ENCODE results near the gene SERINC1.

Gene SERINC1

DNA sequence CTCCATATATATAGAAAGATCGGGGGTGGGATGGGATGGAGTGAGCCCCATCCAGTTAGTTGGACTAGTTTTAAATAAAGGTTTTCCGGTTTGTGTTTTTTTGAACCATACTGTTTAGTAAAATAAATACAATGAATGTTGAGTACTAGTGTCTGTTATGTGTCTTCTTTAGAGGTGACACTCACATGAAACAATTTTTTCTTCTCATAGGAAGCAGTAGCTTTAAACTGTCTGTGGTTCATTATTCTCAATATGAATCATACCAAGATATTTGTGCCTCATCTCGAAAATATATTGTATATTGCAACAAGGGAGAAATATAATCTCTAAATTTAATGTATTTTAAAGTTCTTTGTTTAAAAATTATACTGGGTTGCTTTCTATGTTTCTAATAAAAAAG is 38.8 kb downstream of the SERINC1 start:
- no peak for DNase-seq (ENCODE audit: low read depth)

DNA sequence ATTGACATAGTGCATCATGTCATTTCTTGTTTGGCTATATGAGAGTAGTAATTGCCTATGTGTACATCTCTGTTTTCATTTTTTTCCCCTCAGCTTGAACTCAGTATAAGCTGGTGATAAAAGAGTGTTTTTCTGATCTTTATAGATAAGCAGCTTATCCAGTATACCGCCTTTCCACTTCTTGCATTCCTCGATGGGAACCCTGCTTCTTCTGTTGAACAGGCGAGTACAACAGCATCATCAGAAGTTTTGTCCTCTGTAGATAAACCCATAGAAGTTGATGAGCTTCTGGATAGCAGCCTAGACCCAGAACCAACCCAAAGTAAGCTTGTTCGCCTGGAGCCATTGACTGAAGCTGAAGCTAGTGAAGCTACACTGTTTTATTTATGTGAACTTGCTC is 39.8 kb downstream of the SERINC1 start:
- DNase-seq (ENCODE audit: low read depth): no peak

DNA sequence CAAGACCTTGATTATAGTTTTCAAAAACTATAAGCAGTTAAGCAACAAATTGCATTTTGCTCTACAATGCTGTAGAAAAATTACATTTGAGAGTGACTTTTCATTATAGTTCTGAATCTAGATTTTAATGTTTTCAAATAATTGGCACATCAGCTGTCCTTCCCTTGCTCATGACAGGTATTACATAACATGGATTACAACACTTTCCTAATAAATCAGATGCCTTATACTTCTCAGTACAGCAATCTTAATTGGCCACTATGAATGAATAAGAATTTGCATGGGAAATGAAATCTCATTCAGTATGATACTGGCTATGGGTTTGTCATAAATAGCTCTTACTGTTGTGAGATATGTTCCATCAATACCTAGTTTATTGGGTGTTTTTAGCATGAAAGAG is 42.3 kb downstream of the SERINC1 start:
- no peak for DNase-seq (ENCODE audit: low read depth)

DNA sequence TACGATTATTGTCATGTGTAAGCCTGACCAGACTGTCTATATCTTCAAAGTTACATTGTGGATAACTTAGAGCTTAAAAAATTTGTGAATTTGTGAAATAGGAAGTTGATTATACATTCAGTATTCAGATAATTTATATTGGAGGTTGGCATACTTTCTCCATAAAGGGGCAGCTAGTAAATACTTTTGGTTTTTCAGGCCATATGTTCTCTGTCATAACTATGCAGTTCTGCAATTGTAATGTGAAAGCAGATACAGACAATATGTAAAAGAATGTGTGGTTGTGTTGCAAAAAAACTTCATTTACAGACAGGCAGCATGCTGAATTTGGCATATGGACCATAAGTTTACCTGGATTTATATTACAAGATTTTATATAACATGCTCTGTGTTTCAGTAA is 42.8 kb downstream of the SERINC1 start:
- no peak for DNase-seq (ENCODE audit: low read depth)

DNA sequence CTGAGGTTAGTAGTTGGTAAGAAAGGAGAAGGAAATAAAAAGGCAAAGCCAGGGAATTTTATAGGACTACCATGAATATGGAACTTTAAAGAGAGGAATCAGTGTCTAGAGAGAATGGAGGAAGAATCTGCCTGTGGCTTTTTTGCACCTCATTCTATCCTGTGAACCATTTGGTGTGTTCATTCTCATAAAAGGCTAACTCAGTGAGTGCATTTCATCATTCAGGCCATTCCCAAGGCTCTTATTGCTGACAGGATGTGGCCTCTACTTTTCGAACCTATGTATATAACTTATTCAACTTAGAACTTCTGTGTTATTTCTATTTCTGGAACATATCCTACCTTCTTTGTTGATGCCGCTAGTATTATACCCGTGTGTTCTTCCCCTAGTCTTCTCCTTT is 45.0 kb downstream of the SERINC1 start:
- DNase-seq (ENCODE audit: low read depth): no peak

DNA sequence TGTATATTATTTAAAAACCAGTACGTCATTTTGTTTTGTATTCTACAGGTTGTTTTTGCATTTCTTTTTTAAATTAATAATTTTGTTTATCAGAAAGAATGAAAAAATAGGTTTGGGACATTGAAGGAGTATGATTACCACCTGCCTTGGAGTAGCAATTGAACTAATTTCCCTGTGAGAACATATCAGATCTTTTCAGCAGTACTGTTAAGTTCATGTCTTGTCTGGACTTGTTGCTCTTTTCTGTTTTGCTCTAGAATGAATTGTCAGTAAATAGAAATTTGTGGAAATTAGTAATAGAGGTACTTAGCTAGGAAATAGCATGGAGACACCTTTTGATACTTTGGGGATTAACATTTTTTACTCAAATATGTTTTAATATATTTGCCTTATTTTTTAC is 47.9 kb downstream of the SERINC1 start:
- DNase-seq (ENCODE audit: low read depth): no peak

DNA sequence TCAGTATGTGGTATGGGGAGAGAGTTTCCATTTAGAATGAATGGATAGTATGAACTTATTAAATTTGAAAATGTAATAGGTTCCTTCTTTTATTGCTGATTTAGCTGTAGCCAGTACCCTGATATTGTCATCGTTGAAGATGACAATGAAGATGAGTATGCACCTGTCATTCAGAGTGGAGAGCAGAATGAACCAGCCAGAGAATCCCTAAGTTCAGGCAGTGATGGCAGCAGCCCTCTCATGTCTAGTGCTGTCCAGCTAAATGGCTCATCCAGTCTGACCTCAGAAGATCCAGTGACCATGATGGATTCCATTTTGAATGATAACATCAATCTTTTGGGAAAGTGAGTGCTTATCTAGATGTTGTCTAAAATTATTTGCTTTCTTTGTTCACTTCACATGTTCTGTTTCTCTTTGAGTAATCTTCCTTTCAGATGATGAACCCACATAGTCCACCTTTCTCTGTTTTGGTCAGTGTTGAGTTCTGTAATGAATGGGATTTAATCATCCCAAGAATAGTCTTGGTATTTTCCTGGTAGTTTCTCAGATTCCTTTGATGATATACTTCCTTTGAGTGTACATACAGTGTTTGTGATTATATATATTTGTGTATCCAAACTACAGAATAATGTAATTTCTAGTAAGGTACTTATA is 48.9 kb downstream of the SERINC1 start:
- no peak for DNase-seq (ENCODE audit: low read depth)

DNA sequence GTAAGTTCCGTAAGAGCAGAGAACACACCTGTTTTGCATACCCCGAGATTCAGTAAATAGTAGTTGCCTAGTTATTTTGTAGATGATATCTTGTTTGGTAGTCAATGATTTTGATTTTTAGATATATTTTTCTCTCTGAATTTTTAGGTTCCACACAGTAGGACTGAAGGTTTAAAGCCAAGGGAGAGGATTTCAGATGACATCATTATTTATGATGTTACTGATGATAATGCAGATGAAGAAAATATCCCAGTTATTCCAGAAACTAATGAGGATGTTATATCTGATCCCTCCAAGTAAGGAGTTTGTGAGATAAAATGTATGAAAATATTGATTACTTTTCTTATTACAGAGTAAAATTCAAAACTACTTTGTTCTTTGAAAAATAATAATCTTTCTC is 49.6 kb downstream of the SERINC1 start:
- DNase-seq (ENCODE audit: low read depth): no peak

DNA sequence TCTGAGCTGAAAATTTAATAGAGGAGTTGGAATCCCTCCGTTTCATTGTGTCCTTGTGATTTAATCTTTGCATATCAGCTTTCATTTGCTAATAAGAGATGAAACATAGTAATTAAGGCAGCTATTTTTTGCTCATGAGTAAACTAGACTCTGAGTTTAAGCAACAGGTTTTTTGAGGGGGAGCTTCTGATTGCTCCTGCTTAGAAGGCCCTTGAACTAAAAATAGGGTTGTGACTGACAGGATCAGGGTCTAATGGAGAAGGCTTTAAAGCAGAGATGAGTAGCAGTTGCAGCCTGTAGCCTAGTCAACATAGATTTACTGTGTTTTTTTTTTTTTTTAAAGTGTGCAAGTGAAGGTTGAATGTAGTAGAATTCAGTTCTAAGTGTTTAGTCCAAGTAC is 54.8 kb downstream of the SERINC1 start:
- DNase-seq (ENCODE audit: low read depth): no peak

DNA sequence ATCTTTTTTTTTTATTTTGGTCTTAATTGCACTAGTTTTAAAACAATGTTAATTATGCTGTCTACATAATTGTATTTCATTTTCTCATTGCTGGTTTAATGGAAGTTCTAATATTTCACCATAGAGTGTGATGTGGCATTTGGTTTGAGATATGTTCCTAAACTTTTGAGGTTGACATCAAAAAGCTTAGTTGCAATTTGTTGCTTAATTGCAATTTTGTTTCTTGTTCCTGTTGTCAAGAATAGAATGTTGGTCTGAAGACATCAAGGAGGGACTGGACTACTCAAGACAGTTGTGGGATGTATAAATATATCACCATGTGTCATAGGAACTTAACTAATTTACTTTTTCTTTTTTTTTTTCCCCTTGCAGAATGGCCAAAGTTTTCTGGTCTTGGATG is 59.6 kb downstream of the SERINC1 start:
- DNase-seq (ENCODE audit: low read depth): no peak

DNA sequence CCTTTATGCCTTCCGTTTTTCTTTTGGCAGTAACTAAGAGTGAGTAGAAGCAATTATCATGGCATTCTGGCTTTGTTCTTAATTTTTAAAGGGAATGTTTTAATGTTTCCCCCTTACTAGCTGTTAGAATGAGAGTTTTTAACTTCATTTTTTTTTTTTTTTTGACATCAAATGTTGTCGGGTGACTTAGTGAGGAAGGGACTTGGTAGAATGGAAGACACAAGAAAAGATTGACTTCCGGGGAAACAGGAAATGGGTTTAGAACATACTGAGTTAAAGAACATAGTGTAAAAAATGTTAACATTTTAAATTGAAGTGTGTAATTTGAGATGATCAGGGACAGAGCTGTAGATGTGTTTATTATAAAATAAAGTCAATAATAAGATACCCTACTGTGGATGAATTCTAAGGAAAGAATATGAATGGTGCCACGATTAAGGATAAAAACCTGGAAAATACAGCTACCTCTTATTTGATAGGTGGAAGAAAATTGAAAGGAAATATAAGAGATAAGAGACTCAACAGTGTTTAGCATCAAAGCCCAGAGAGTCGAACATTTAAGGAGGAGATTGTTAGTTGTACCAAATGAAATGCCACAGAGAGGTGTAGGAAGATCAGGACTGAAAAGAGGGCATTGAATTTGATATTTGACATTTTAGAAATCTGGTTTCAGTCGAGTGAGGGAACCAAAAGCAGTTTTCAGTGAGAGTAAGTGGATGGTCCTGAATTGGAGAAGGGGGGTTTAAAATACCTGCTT is 62.7 kb downstream of the SERINC1 start:
- no peak for DNase-seq (ENCODE audit: low read depth)

DNA sequence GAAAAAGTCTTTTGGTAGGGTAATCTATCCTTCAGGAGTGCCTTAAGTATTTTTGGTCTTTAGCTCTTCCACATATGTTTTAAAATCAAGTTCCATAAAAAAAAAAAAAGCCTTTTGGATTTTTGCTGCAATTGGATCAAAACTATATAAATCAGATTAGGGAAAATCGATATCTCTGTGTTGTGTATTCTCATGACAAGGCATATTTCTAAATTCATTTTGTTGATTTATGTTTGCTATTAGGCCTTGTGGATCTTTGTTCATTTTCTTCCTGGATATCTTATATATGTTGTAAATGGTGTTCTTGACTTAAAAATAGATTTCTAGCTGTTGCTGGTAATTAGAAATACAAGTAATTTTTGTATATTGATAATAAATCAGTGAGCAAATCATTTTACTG is 63.4 kb downstream of the SERINC1 start:
- no peak for DNase-seq (ENCODE audit: low read depth)

DNA sequence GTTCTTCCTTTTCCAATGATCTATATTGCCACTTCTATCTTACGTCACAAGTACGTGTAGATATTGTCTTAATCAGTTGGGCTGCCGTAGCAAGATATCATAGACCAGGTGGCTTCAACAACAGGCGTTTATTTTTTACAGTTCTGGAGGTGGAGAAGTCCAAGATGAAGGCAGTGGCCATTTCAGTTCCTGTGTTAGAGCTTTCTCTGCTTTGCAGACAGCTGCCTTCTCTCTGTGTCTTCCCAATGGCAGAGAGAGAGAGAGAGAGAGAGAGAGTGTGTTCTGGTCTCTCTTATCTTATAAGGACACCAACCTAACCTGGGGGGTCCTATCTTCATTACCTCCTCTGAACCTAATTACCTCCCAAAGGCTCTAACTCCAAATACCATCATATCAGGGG is 63.9 kb downstream of the SERINC1 start:
- DNase-seq (ENCODE audit: low read depth): no peak

DNA sequence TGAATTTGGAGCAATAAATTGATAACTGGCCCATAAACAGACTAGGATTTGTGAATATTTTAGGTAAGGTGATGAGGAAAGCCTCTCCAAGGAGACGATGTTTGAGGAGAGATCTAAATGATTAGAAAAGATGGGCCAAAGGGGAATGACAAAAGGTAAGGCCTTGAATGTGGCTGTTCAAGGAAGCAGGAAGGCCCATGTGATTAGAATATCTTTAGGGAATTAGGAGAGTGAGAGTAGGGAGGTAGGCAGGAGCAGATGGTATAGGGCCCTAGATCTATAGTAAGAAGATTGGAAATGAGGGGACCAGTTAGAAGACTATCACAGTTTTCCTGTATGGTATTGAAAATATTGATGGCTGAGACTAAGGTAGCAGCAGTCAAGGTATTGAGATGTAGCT is 65.4 kb downstream of the SERINC1 start:
- no peak for DNase-seq (ENCODE audit: low read depth)

DNA sequence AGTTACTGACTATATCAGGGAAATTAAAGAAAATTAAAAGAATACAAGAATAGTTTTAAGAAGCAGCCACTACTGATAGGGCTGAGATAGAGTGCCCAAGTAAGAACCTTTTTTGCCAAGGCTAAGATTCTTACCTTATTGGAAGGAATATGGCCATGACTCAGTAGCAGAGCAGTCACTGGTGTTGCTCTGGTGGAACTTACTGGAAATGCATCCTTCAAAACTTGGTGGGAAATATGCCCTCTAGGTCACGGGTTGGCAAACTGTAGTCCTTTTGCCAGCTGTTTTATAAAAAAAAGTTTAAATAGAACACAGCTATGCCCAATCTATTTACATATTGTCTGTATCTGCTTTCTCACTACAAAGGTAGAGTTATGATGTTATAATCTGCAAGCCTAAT is 66.2 kb downstream of the SERINC1 start:
- DNase-seq (ENCODE audit: low read depth): no peak

DNA sequence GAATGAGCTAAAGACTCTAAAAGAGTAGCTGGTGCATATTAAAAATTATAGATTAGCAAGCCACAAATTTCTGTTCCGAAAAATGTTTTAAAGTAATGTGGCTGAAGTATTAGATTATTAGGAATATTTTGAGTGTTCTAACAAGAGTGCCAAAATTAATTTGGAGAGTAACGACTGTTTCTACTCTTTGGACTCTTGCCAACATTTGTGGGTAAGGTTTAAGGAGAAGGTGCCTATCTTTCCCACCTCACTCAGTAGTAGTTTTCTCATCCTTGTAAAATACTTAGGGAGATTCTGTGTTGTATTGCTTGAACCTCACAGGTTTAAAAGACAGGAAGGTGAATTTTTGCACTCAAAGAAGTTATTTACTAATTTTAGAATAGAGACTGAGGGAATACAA is 67.2 kb downstream of the SERINC1 start:
- DNase-seq (ENCODE audit: low read depth): no peak

DNA sequence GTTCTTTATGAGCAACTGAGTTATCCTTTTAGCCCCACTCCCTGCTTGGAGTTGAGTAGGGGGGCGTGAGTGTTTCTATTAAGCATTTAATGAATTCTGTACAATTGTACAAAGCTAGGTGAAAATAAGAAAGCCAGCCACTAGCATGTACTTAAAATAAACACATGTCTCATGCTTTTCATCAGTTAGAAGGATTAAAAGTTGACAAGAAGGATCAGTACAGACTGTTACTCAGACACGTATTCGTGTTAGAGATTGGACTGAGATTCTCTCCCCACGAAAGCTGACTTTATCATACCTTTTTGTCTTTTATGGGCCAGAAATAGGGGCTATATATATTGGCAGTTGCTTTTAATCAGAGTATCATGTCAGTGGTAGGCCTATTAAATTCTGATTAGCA is 70.5 kb downstream of the SERINC1 start:
- no peak for DNase-seq (ENCODE audit: low read depth)

DNA sequence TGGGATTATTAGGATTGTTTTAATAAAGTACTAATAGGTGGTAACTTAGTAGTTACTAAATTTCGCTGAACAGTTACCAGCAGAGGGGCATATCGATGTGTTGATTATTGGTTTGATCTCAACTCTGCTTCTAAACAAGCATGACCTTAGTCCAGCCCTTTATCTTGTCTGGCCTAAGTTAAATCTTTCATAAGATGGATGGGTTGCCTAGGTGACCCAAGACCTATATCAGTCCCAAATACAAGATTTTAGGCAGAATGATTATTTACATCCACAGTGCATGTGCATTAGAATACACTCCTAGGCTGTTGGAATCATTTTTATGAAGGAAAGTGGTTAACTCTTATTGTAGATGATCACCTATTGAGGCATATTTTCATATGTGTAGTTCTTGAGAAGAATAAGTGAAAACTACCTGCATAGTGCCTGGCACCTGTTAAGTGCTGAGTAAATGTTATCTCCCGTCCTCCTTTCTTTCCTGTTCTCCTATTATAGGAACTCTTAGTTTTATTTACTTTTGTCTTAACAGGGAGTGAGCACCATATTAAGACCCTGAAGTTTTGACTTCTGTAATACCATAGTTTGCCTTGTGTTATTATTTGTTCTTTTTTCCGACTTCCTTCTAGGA is 71.0 kb downstream of the SERINC1 start:
- no peak for DNase-seq (ENCODE audit: low read depth)

DNA sequence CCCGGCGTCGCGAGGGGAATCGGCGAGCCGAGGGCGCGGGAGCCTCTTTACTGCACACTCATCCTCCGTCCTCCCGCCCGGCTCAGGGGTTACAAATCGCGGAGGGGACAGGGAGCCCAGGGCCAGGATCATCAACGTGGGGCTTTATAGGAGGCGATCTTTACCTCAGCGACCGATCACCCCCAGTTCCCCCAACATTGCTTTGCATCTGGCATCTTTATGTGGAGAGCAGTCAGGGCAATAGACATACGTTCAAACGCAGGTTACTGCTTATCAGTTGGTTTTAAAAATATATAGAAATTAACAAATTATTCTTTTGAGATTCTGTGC is 71.5 kb downstream of the SERINC1 start:
- DNase-seq (ENCODE audit: low read depth): no peak

DNA sequence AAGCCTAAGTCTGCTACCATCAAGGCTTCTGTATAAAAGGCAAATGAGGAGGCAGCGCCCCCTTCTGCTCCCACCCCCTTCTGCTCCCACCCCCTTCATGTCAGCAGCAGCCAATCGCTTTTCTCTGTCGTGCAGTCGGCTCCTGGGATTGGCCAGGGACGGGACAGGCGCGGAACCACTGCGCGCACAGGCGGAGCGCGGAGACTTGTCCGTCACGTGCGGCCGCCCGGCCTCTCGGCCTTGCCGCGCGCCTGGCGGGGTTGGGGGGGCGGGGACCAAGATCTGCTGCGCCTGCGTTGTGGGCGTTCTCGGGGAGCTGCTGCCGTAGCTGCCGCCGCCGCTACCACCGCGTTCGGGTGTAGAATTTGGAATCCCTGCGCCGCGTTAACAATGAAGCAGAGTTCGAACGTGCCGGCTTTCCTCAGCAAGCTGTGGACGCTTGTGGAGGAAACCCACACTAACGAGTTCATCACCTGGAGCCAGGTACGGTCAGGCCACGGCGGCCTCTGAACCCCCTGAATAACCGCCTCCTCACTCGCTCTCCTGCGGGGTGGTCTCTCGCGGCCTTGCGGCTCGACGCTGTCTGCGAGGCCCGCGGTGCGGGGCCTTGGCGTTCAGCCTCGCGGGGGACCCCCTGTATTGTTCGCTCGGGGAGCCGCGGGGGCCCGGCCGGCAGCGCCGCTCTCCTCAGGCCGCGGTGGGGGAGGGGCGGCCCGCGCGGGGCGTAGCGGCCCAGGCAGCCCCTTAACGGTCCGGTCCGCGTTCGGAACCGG is 72.1 kb downstream of the SERINC1 start, which contains the start of gene HSF2:
TSS of gene HSF2 (plus strand) at position 305 of the 773 bp plus-strand sequence. CDS start at position 391, 86 bp downstream.
- DNase-seq (ENCODE audit: low read depth): peak; percentile 88

DNA sequence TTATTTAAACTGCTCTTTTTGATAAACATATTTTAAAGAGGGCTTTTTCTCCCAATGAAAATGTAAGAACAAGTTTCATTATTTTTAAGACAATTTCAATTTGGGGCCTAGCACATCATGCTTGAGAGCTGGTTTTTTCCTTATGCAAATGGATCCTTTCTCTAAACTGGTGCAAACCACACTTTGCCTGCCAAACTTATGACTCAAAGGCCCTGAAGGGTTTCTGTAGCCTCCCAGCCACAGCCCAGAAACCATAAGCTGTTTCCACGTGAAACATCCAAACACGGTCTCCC is 72.6 kb downstream of the SERINC1 start:
- DNase-seq (ENCODE audit: low read depth): no peak

DNA sequence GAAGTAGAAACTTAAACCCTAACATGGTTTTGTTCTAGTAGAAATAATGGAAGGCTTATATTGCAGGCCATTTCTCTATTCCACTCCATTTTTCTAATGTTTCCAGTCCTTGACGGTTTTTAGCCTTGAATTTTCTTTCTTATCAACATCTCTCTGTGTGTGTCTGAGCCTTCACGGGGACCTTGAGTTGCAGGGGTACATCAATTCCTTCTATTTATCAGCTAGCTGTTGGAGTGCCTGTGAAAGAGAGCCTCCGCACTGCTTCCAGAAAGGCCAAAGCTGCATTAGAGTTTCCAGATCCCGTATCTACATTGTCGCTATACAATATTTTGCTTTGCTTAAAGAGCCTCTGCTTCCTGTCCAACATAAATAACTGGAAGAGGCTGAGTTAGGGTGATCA is 77.6 kb downstream of the SERINC1 start:
- no peak for DNase-seq (ENCODE audit: low read depth)

DNA sequence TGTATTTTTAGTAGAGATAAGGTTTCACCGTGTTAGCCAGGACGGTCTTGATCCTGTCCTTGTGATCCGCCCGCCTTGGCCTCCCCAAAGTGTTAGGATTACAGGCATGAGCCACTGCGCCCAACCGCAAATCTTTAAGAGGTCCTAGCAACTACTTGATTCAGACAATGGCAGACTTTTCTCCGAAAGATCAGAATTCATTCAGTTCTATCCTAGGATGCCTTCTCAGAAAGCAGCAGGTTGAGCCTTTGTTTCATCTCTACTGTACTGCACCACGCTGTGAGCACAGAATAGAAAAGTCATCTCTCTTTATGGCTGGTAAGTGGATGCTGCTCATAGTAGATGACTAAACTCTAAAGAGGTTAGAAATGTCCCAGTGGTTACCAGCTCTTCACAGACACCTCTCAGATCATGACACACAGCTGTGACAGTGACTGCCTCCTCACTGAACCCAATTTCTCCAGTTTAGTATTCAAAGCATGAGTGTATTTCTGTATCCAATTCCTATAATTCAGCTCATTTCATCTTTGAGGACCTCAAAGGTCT is 78.2 kb downstream of the SERINC1 start:
- no peak for DNase-seq (ENCODE audit: low read depth)

All from stimulated activated CD8-positive, alpha-beta memory T cell treated with anti-CD3 and anti-CD28 coated beads, Interleukin-12 subunit alpha, Interleukin-12 subunit beta, amount 100 ng/mL, for 4 hours (primary cell).